HG02973 (cell line): ENCODE results near the gene SSTR3.

ENCODE experiments used
- ATAC-seq: cut with Tn5 transposase; IDR thresholded peaks from one replicate; pipeline ENCODE4 v1.9.1; 2021; ENCODE audit warnings: moderate library complexity; ENCODE audit not compliant: unreplicated experiment

Gene SSTR3

DNA sequence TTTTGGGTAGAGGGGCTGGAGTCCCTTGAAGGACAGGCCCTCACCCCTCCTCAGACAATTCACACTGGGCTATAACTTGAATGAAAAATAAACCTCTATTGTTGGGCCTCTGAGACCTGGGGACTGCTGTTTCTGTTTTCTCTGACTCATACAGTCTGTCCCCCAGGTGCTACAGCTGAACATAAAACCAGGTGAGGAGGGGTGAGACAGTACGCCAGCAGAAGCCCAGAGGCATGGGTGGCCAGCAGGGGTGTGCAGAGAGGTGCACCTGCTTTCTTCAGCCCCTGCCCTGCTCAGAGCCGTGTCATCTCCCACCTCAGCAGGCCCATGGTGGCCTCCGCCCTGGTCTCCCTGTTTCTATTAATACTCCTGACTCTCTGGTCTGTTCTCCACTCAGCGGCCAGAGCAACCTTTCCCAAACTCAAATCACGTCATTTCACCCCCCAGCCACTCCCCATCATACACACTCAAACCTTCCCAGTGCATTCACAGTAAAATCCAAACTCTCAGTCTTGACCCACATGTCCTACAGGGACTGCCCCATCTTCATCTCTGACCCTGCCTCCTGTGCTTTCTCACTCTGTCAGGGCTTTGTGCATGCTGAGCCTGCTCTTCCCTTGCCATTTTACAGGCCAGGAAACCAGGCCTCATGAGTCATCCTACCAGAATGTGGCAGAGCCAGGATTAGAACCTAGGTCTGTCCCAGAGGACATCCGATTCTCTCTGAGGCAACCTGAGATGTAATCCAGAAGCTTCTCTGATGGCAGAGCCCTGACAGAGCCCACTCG, 57.2 kb downstream of the SSTR3 start:
- ATAC-seq: no peak
